Body of pancreas (tissue), 4 donors: Measurements from ENCODE around the gene ACTN1.

ENCODE experiments used
- POLR2A ChIP-seq, 3 donors: fragments of 450-650 bp; IDR thresholded peaks; one replicate each; pipeline ENCODE4 v1.6.1; 2016; ENCODE audit warnings: antibody characterized with exemption in 3 of 3, mild to moderate bottlenecking in 2 of 3
- TF ChIP-seq, protein P1 (sequence below), 7 experiments: fragments of 450-650 bp in 4 of 7; fragments of 200-600 bp in 3 of 7; sonication (generic) in 3 of 7; IDR thresholded peaks; one replicate each; pipeline ENCODE4 v1.5.1; 2016 to 2019; ENCODE audit warnings: antibody characterized with exemption in 7 of 7

DNA sequence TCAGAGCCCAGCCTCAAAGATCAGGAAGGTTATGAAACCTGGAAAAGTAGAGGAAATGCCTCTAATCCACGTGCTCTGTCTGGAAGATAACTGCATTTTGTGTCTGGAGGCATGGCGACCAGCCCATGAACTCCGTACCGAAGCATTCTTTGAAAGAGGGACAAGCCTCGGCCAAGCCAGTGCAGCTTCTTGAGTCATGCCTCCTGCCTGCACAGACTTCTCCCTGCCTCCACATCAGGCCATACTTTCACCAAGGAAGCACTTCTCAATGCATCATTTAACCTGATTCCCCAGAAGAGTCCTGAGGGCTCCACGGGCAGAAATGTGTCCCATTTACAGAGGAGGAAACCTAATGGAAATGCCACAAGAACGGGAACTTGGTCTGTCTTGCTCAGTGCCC is 3.4 kb downstream of the ACTN1 start:
- TF ChIP-seq, protein P1, sequence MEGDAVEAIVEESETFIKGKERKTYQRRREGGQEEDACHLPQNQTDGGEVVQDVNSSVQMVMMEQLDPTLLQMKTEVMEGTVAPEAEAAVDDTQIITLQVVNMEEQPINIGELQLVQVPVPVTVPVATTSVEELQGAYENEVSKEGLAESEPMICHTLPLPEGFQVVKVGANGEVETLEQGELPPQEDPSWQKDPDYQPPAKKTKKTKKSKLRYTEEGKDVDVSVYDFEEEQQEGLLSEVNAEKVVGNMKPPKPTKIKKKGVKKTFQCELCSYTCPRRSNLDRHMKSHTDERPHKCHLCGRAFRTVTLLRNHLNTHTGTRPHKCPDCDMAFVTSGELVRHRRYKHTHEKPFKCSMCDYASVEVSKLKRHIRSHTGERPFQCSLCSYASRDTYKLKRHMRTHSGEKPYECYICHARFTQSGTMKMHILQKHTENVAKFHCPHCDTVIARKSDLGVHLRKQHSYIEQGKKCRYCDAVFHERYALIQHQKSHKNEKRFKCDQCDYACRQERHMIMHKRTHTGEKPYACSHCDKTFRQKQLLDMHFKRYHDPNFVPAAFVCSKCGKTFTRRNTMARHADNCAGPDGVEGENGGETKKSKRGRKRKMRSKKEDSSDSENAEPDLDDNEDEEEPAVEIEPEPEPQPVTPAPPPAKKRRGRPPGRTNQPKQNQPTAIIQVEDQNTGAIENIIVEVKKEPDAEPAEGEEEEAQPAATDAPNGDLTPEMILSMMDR (IDR thresholded peaks at IDR 0.05), result no peak
- no peak for TF ChIP-seq POLR2A (IDR thresholded peaks at IDR 0.05)
